PC-3 (cell line): ENCODE results near the gene VPS13A. TPM values are rescaled to one million over a fixed set of nuclear protein-coding genes. Genes with fewer than 3 reads are reported as not detected.

Source experiments
- ATAC-seq: fragments of 200-7000 bp; cut with Tn5 transposase; 2 replicates; pipeline ENCODE4 v1.9.1; 2020; ENCODE audit warnings: mild to moderate bottlenecking, moderate library complexity
- BruUV-seq: library from RNA; stranded (reverse); fragments of 400-500 nt; replicated peaks from 2 replicates; lab custom pipeline; 2021; lab: Mats Ljungman, UMichigan
- CTCF ChIA-PET: fragments of 300-600 bp; sonication (Branson Sonifier 250); formaldehyde crosslinking; loops from one replicate; lab custom pipeline; 2022; ENCODE audit warnings: antibody characterized with exemption; lab: Charles Lee
- POLR2A ChIA-PET: fragments of 300-600 bp; sonication (Branson Sonifier 250); formaldehyde crosslinking; loops from one replicate; lab custom pipeline; 2022; ENCODE audit warnings: antibody characterized with exemption; ENCODE audit not compliant: unreplicated experiment; lab: Charles Lee
- DNase-seq: peaks from one replicate; pipeline ENCODE4 v3.0.0-alpha.2; 2015
- H2AFZ ChIP-seq: fragments of 300-600 bp; sonication (generic); 2 replicates; pipeline ENCODE4 v1.6.0; 2016; ENCODE audit warnings: antibody characterized with exemption, low read length
- H3F3A ChIP-seq: fragments of 300-600 bp; sonication (generic); one replicate; pipeline ENCODE4 v1.6.0; 2017; ENCODE audit warnings: antibody characterized with exemption, low read length, control low read depth, mild to moderate bottlenecking; ENCODE audit not compliant: unreplicated experiment
- H3K27ac ChIP-seq: fragments of 300-600 bp; sonication (generic); 2 replicates; pipeline ENCODE4 v1.5.1; 2016; ENCODE audit warnings: mild to moderate bottlenecking, low read length
- H3K27me3 ChIP-seq: fragments of 300-600 bp; sonication (generic); 2 replicates; pipeline ENCODE4 v1.6.1; 2016; ENCODE audit warnings: low read length, mixed read lengths
- H3K36me3 ChIP-seq: fragments of 300-600 bp; sonication (generic); 2 replicates; pipeline ENCODE4 v1.6.1; 2016; ENCODE audit warnings: low read depth, mixed run types, low read length, mixed read lengths
- H3K4me1 ChIP-seq: fragments of 300-600 bp; sonication (generic); 2 replicates; pipeline ENCODE4 v1.5.1; 2016; ENCODE audit warnings: low read length; ENCODE audit not compliant: insufficient read depth
- H3K4me2 ChIP-seq: fragments of 300-600 bp; sonication (generic); 2 replicates; pipeline ENCODE4 v1.6.0; 2016; ENCODE audit warnings: low read length
- H3K4me3 ChIP-seq: fragments of 300-600 bp; sonication (generic); 2 replicates; pipeline ENCODE4 v1.5.1; 2016; ENCODE audit warnings: mild to moderate bottlenecking, low read length, mixed read lengths
- H3K79me2 ChIP-seq: fragments of 300-600 bp; sonication (generic); 2 replicates; pipeline ENCODE4 v1.6.1; 2017; ENCODE audit warnings: low read length, mixed read lengths
- H3K9ac ChIP-seq: fragments of 300-600 bp; sonication (generic); 2 replicates; pipeline ENCODE4 v1.6.0; 2016; ENCODE audit warnings: mild to moderate bottlenecking, low read length
- H3K9me2 ChIP-seq: fragments of 300-600 bp; sonication (generic); replicated peaks from 2 replicates; pipeline ENCODE4 v1.6.1; 2016; ENCODE audit warnings: mixed run types, low read length, mixed read lengths
- H3K9me3 ChIP-seq: fragments of 300-600 bp; sonication (generic); 2 replicates; pipeline ENCODE4 v1.6.1; 2016; ENCODE audit warnings: low read length, mixed read lengths
- H4K20me1 ChIP-seq: fragments of 300-600 bp; sonication (generic); 2 replicates; pipeline ENCODE4 v1.6.1; 2016; ENCODE audit warnings: low read length, mixed read lengths
- EZH2 ChIP-seq: fragments of 300-600 bp; sonication (generic); IDR thresholded peaks from one replicate; pipeline ENCODE4 v1.6.1; 2017; ENCODE audit warnings: antibody characterized with exemption, mild to moderate bottlenecking, low read length; ENCODE audit not compliant: unreplicated experiment
- EZH2phosphoT487 ChIP-seq: fragments of 300-600 bp; sonication (generic); IDR thresholded peaks from 2 replicates; pipeline ENCODE4 v1.6.1; 2018; ENCODE audit warnings: mild to moderate bottlenecking, antibody characterized with exemption, low read length, borderline replicate concordance
- intact Hi-C: fragments of 100-400 bp; cut with micrococcal nuclease; formaldehyde crosslinking; loops from 2 replicates; pipeline ENCODE4 v1.9.0; 2023
- total RNA-seq: library from RNA; depleted of rRNA; stranded (reverse); fragments of >200 nt; gene quantifications from 2 replicates; pipeline ENCODE4 v1.2.3, GENCODE V29; 2014
- TF ChIP-seq, protein P1 (sequence below): fragments of 300-600 bp; sonication (generic); conservative IDR thresholded peaks from 2 replicates; pipeline ENCODE4 v1.5.1; 2017; ENCODE audit warnings: antibody characterized with exemption, low read depth, mild to moderate bottlenecking, low read length

The VPS13A gene
- total RNA-seq, 1 experiment from 2014 or later = 17.5 TPM

- no peak for ATAC-seq
- intact Hi-C loops = no loop called here
- DNase-seq = no peak
- no peaks in the 10 kb centered on the region for H4K20me1 ChIP-seq
- no peaks in the 10 kb centered on the region for H3K27me3 ChIP-seq
- no peak overlapping the region for H3K4me3 ChIP-seq
- H3K9me3 ChIP-seq = no peaks in the 10 kb centered on the region
- H3K27ac ChIP-seq = no peak overlapping the region
- CTCF ChIA-PET = no interaction called here
- POLR2A ChIA-PET = no interaction called here
- no peaks in the 10 kb centered on the region for H3K4me1 ChIP-seq
- no peaks in the 10 kb centered on the region for H3K79me2 ChIP-seq
- TF ChIP-seq EZH2phosphoT487 = no peak
- TF ChIP-seq, protein P1, sequence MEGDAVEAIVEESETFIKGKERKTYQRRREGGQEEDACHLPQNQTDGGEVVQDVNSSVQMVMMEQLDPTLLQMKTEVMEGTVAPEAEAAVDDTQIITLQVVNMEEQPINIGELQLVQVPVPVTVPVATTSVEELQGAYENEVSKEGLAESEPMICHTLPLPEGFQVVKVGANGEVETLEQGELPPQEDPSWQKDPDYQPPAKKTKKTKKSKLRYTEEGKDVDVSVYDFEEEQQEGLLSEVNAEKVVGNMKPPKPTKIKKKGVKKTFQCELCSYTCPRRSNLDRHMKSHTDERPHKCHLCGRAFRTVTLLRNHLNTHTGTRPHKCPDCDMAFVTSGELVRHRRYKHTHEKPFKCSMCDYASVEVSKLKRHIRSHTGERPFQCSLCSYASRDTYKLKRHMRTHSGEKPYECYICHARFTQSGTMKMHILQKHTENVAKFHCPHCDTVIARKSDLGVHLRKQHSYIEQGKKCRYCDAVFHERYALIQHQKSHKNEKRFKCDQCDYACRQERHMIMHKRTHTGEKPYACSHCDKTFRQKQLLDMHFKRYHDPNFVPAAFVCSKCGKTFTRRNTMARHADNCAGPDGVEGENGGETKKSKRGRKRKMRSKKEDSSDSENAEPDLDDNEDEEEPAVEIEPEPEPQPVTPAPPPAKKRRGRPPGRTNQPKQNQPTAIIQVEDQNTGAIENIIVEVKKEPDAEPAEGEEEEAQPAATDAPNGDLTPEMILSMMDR = no peak
- TF ChIP-seq EZH2 = no peak
- no peaks in the 10 kb centered on the region for H3K36me3 ChIP-seq
- no TSS peak for BruUV-seq
- no peaks in the 10 kb centered on the region for H3F3A ChIP-seq
- H3K9ac ChIP-seq = no peak overlapping the region
- H3K4me2 ChIP-seq = no peak overlapping the region
- H3K9me2 ChIP-seq = no peaks in the 10 kb centered on the region
- no peak overlapping the region for H2AFZ ChIP-seq
Observed at GRCh38 chr9:77276799-77277198, 99.5 kb downstream of the VPS13A start.

DNA sequence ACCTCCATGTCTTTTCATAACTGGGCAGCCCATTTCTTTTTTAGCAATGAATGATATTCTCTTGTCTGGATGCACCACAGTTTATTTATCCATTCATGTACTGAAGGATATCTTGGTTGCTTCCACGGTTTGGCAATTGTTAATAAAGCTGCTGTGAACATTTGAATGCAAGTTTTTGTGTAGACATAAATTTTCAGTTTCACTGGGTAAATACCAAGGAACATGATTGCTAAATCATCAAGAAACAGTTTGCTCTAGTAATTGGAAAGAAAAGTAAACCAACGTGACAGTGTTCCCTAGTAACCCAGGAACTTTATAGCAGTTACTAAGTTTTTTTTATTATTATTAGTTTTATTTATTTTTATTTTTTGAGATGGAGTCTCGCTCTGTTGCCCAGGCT lies 100.4 kb downstream of the VPS13A start:
- Histone ChIP-seq H3K27me3 (no peaks in the 10 kb centered on the region), H4K20me1 (no peaks in the 10 kb centered on the region), H3K4me3 (no peak overlapping the region), H3K36me3 (no peaks in the 10 kb centered on the region), H3K79me2 (no peaks in the 10 kb centered on the region), H2AFZ (no peak overlapping the region), H3K9ac (no peak overlapping the region), H3K4me1 (no peaks in the 10 kb centered on the region), H3K9me3 (no peaks in the 10 kb centered on the region), H3K4me2 (no peak overlapping the region), H3K9me2 (no peaks in the 10 kb centered on the region), H3K27ac (no peak overlapping the region), H3F3A (no peaks in the 10 kb centered on the region)
- TF ChIP-seq EZH2phosphoT487 (no peak), EZH2 (no peak)
- TF ChIP-seq, protein P1 = no peak
- intact Hi-C loops = no loop called here
- ATAC-seq = no peak
- ChIA-PET POLR2A (no interaction called here), CTCF (no interaction called here)
- BruUV-seq = no TSS peak
- DNase-seq = no peak

GRCh38 chr9:77283991-77284390 lies 106.7 kb downstream of the VPS13A start:
- Histone ChIP-seq H3K27me3 (no peaks in the 10 kb centered on the region), H3K27ac (no peak overlapping the region), H3K4me1 (no peaks in the 10 kb centered on the region), H3K9me2 (no peaks in the 10 kb centered on the region), H3K79me2 (no peaks in the 10 kb centered on the region), H2AFZ (no peak overlapping the region), H4K20me1 (no peaks in the 10 kb centered on the region), H3K36me3 (no peaks in the 10 kb centered on the region), H3K9me3 (no peaks in the 10 kb centered on the region), H3K4me3 (no peak overlapping the region), H3K9ac (no peak overlapping the region), H3F3A (no peaks in the 10 kb centered on the region), H3K4me2 (no peak overlapping the region)
- ChIA-PET CTCF (no interaction called here), POLR2A (no interaction called here)
- DNase-seq (no peak), ATAC-seq (no peak)
- TF ChIP-seq, protein P1 = no peak
- TF ChIP-seq EZH2 (no peak), EZH2phosphoT487 (no peak)
- BruUV-seq = no TSS peak
- intact Hi-C loops = no loop called here
